Non-pigmented ciliary epithelial cell (primary cell): Measurements from ENCODE around the gene PITPNM1.
"Not testable (repeated sequence)": the region's sequence is repeated elsewhere in the genome, so short reads cannot be mapped to it uniquely, and the experiment has no call there.

Experiments
- DNase-seq: peaks from one replicate; pipeline ENCODE4 v3.0.0-alpha.2; 2010; ENCODE audit warnings: low read depth

The PITPNM1 gene

GRCh38 chr11:67504950-67505581 lies at the start of gene PITPNM1:
Gene PITPNM1 (minus strand): TSS chr11:67505363. CDS start chr11:67504180, 1,183 bp downstream.
- no peak for DNase-seq

DNA sequence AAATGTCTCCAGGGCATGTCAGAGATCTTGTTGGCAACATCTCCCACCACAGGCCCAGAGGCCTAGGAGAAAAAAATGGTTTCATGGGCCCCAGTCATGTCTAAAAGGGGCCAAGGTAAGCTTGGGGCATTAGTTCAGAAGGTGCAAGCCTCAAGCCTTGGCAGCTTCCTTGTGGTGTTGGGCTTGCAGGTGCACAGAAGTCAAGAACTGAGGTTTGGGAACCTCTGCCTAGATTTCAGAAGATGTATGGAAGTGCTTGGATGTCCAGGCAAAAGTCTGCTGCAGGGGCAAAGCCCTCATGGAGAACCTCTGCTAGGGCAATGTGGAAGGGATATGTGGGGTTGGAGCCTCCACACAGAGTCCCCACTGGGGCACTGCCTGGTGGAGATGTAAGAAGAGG lies 46.5 kb upstream of the PITPNM1 start:
- not testable (repeated sequence) for DNase-seq

- no peak for DNase-seq
Measured at GRCh38 chr11:67551127-67551526, 46.0 kb upstream of the PITPNM1 start.

GRCh38 chr11:67548555-67549110 lies 43.5 kb upstream of the PITPNM1 start:
- DNase-seq = no peak

DNA sequence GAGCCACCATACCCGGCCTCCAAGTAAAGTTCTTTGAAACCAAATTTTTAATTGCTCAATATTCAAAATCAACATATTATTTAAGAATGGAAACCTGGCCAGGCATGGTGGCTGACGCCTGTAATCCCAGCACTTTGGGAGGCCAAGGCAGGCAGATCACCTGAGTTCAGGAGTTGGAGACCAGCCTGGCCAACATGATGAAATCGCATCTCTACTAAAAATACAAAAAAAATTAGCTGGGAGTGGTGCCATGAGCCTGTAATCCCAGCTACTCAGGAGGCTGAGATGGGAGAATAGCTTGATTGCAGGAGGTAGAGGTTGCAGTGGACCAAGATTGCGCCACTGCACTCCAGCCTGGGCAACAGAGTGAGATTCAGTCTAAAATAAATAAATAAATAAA lies 42.9 kb upstream of the PITPNM1 start:
- DNase-seq = not testable (repeated sequence)

- no peak for DNase-seq
Measured at GRCh38 chr11:67545280-67545679, 40.1 kb upstream of the PITPNM1 start.

DNA sequence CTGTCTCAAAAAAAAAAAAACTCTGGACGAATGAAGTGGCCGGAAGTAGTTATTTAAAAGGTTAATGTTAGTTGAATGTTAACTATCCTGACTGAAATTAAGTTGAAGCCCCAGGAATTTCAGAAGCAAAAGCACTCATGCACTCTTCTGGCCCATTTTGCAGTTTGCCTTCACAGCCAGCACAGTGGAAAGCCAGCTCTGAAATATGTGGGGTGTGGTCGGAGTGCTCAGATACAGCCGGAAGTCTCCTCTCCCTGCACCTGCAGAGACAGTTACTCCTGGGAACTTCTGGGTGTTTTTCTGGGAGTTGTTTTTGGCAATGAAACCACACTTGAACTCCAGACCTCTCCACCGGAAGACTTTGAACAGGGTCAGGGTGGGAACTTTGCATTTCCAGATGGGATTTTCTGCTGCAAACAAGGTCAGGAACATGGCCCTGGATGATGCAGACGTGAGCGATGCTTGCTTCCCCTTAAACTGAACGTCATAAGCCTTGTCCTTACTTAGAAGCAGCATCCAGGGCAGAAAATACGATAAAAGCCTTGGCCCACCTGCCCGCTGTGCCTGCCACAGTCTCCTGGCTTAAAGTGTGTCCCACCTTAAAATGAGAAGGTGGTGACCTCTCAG lies 39.6 kb upstream of the PITPNM1 start:
- DNase-seq = no peak

DNA sequence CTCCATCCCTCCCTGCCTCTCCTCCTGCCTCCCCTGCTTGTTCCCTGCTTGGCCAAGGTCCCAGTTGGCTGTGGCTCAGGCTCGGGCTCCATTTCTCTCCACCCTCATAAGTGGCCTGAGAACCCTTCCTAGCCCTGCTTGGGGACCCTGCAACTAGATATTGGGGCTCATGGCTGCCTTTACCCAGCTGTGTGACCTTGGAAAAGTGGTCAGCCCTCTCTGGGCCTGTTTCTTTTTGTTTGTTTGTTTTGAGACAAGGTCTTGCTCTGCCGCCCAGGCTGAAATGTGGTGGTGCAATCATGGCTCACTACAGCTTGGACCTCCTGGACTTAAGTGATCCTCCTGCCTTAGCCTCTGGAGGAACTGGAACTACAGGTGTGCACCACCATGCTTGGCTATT lies 38.4 kb upstream of the PITPNM1 start:
- no peak for DNase-seq

- DNase-seq = no peak
Measured at GRCh38 chr11:67542971-67543370, 37.8 kb upstream of the PITPNM1 start.

GRCh38 chr11:67542169-67542568 lies 37.0 kb upstream of the PITPNM1 start:
- DNase-seq = no peak

DNA sequence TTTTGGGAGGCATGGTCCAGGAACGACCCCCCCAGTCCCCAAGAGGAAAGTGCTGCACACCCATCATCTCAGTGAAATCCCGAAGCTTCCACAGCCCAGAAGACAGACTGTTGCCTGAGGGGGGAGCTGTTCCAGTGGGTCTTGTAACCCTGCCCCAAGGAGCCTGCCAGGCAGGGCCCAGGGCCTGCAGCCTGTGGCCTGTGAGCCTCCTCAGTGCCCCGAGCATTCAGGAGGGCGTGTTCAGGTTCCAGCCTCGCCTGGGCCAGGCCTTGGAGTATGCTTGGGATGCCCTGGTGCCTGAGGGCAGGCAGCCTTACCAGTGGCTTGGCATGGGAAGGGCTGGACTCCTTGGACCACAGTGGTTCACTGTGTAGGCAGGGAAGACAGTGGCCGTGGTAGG lies 36.0 kb upstream of the PITPNM1 start:
- DNase-seq = no peak

GRCh38 chr11:67539550-67539949 lies 34.4 kb upstream of the PITPNM1 start:
- no peak for DNase-seq

DNA sequence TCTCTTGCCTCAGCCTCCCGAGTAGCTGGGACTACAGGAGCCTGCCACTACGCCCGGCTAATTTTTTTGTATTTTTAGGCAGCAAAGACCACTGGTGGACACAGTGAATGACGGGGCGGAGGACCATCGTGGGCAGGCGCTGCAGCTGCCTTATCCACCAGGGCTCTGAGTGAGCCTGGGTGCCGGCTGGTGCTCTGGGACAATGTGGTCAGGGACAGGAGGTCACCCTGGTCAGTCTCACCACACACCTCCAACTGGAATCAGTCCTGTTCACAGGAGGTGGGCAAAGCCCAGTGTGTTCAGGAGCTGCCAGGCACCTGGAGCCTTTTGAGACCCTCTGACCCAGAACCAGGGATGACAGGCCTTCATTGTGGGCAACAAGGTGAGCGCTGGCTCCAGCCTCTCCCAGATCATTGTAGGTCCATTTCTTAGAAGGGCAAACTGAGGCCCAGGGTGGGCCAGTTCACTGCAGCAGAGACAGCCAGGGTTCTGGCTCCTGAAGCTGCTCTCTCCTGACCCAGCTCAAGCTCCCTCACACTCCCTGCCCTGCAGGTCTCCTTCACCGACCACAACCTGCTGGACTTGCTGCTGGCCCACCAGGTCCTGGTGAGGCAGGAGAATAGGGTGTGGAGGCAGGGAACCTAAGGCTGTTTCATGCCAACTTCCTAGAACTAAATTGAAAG lies 33.8 kb upstream of the PITPNM1 start:
- DNase-seq = no peak

DNA sequence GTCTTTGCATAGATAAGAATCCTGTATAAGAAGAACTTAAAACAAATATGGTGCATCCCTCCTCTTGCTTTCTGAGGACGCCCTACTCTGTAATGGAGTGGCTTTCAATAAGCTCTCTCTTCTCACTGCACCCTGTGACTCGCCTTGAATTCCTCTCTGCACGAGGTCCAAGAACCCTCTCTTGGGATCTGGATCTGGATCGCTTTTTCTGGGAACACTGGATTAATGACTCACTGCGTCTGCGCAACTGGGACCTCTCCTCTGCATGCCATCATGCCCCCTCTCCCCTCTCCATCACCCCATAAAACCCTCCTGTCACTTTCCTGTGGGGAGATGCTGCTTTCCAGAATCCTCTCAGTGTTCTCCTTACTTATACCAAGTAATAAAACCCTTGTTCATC lies 33.1 kb upstream of the PITPNM1 start:
- no peak for DNase-seq

DNA sequence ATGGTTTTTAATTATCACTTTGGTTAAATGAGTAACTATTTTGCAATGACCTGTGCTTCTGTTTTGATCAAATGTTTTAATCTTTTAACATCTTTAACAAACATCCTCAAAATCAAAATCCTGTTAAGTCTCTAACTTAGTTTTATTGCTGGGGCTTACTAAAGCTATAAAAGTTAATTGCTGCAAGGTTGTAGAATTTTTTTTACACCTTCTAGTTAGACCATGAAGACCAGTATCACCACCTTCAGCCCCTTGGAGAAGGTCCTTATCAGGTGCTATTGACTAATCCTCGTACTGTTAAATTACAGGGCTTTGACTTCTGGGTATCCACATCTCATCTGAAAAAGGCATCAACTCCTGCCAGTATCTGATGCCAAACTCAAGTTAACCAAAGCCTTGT lies 30.4 kb upstream of the PITPNM1 start:
- DNase-seq = no peak

- no peak for DNase-seq
Measured at GRCh38 chr11:67534070-67534679, 29.0 kb upstream of the PITPNM1 start.

DNA sequence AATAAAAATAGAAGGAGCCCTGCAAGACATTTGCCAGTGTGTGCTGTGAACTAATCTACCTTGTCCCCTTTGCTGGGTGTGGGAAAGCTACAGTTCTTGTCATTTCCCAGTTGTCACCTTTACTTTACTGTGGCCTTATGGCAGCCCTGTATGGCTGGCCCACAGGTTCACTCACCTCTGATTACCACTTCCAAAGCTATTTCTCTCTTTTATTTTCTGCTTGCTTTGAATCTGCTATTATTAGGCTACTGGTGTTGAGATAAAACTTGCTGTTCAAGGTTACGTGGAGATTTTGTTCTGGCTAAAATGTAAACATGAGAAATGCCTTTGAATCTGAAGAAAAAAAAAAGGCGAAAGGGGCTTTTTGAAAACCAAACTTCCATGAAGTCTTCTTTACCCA lies 27.7 kb upstream of the PITPNM1 start:
- no peak for DNase-seq

- no peak for DNase-seq
Measured at GRCh38 chr11:67530282-67530592, 25.1 kb upstream of the PITPNM1 start.

- DNase-seq = no peak
Measured at GRCh38 chr11:67528376-67528775, 23.2 kb upstream of the PITPNM1 start.

DNA sequence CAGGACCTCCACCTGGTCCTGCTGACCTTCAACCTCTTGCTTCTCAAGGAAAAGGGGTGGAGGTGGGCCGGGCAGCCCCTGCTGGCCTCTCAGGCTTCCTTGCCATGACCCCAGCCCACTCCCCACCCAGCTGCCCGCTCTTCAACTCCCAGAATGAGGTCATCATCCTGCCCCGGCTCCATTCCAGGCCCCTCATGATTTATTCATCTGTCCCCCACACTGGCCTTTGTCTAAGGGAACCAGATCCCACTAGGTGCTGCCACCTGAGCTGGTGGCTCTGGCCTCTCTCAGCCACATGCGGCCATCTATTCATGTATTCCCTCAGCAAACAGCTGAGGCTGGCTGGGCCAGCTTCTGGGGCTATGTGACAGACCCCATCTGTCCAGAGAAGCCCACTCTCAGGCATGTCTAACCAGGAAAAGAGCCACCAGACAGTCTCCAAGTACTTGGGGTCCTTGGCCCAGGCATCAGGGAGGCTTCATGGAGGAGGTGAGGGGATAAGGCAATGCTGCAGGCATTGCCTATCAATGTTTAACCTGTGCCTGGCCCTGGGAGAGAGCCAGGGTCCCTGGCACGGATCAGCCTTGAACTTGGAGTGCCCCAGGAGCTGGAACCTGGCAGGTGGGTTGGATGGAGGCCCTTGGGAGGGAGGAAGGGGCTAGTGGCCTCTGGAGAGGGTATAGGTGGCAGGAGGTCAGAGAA lies 20.3 kb upstream of the PITPNM1 start:
- no peak for DNase-seq

DNA sequence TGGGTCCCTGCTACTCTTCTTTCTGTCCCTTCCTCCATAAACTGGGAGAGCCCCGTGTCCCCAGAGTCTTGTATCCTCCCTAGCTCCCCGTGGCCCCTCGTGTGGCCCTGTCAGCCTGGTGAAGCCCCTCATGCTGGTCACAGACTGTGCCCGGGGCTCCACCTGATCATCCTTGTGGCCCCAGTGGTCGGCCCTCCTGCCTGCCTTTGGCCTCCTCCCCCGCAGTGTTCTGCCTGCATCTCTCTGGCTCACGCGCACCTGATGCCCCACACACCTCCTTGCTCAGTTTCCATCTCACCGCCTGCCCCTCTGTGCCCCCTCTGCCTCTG lies 19.3 kb upstream of the PITPNM1 start:
- DNase-seq = no peak
